ENCODE results near the gene UBASH3B.

The UBASH3B gene

DNA sequence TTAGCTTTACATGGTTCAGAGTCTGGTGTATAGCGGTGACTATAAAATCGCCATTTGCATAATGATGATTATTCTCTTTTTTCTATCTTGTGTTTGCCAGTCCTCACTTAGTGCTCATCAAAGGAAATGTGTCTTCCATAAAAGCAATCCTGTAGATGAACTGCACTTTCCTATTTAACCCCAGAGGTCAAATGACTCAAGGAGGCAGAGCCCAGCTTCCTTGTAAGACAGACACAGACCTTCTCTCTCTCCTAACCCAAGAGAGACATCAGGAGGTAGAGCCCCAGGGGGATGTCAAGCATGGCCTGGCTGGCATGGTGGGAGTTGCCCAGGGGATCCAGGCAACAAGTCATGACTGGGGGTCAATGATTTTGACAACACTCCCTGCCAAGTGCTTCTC is 135.9 kb downstream of the UBASH3B start:
- DNase-seq, result no peak

DNA sequence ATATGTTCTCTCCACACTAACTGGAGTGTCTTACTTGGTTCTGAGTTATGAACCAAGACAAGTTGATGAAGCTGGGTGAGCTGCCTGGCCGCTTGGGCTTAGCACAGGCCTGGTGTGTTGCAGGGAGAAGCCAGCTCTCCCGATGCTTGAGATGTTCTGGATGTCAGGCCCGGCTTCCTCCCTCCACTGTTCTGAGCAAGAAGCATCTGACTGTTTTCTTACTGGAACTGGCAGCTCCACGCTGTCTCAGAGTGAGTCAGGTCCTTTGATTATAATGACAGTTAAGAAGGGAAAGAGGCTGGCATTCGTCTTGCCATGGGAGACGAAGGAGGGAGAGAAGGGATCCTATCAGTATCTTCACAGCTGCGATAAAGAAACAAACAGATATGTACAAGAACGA is 136.3 kb downstream of the UBASH3B start:
- DNase-seq, result no peak

DNA sequence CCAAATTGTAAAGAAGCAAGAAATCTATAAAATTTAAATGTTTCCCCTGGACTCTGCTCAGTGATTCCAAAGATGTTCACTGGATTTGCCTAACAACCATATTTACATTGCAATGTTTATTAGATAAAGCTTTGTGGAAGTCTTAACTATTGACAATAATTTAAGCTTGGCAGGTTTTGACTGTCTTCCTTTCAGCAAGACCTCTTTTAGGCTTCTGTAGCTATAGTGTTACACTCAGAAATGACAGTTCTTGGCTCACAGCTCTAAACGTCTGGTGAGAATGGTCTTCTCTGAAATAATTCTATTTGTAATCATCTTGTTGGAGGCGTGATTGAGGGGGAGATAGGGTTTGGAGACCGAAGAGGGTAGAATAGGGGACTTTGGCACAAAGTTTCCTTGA is 138.0 kb downstream of the UBASH3B start:
- no peak for DNase-seq

DNA sequence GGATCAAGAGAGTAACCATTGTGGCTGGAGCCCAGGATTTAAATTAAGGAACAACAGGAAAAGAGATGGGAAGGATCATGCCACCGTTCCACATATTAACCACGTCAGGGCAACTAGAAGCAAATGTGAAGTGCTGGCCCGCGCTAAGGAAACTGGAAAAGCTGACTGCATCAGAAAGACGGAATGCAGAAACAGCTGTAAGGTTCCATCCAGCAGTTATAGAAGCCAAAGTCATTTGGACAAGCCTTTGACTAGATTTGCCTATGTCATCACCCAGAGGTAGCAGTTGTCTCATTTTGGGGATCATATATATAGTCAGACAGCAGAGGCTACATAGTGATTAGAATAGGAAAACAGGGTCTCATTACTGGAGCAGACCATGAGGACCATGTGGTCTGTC is 139.8 kb downstream of the UBASH3B start:
- DNase-seq, result no peak

DNA sequence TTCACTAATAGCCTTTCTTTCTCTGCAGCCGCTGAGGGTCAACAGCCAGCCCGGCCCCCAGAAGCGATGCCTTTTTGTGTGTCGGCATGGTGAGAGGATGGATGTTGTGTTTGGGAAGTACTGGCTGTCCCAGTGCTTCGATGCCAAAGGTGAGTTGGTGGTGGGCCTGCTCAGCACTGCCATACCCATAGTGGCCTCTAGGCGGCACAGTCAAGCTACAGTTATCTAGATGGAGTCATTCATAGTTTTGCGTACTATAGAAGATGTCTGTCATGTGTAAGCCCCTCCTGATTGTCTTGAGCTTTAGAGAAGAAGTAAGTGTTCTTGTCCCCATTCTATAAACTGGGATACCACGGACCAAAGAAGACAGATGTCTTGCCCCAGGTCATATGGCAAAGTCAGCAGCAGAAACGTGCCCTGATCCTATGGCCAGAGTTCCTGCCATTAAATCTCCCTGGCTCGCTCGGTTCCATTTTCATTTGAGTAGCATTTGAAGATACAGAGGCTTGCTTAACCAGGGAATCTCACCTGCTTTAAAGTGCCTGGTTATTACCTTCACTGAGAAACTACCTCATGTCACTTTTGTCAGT is 140.7 kb downstream of the UBASH3B start:
- DNase-seq, result peak; percentile 30 to 67 (median 59)

DNA sequence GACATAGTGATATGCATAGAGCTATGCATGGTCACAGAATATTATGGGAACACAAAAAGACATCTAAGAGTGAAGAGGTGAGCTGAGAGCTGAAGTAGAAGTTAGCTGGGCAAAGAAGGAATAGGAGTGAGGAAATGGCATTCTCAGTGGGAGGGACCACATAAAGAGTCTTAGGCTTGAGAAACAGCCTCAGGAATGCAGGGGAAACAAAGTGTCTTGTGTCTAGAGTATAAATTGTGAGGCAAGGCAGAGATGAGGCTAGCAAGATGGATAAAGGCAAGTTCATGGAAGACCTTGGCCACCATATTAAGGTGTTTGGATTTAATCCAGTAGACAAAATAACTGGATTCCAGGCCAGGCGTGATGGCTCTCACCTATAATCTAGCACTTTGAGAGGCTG is 142.1 kb downstream of the UBASH3B start:
- no peak for DNase-seq

DNA sequence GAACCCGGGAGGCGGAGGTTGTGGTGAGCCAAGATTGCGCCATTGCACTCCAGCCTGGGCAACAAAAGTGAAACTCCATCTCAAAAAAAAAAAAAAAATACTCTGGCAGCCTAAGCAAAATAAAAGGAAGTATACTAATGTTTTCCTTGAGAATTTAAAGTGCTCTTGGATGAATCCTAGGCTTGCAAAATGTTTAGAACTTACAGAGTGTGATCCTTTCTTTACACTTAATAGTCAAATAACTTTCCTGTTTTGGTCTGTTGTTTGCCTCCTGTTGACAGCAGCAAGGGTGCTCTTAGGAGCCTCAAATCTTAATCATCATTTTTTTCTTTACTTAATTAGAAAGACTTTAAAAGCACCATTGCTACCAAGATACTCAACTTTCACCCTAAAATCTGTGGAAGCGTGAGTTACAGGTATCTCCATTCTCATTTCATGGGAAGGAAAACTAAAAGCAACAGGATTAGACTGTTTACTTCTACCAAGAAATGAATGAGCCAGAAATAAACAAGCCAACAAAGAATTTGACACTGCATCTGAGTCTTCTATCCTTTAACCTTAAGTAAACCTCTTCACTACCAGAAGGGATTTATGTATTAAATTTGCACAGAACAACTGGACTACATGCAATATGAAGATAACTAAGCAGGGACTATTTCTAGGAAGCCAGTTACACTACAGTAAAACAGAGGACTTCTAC is 144.0 kb downstream of the UBASH3B start:
- DNase-seq, result no peak

DNA sequence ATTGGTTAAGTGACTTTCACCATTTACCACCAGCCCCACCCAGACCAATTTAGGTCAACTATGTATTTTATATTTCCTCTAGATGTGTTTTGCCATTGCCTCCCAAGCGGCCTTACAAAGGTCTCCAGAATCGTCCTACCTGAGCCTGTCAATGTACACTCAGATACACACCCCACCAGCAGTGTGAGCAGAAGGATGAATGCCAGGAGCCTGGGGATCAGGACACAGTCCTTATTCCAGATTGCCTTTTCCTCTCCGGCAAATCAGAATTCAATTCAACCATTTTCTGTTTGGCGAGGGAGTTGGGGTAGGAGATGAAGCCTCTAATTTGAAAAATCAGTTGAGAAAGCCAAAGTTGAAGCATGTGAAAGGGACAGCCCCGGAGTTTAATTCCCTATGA is 147.4 kb downstream of the UBASH3B start:
- DNase-seq, result no peak

DNA sequence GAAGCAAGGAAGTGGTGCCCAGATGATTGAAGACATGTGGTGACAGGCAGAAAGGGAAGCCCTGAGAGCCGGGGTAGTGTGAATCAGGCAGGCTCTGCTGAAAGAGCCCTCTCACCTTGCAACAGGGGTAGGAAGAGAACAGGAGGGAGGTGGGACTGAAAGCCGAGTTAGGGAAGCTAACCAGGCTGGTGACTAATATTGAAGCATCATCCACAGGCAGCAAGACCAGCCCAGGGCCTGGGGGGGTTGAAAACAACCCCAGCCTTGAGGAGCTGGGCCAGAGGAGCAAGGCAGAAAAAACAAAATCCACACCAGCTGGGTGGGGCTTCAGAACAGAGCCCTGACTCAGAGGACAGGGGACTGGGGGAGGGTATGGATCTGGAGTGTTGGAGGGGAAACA is 147.8 kb downstream of the UBASH3B start:
- DNase-seq, result no peak

DNA sequence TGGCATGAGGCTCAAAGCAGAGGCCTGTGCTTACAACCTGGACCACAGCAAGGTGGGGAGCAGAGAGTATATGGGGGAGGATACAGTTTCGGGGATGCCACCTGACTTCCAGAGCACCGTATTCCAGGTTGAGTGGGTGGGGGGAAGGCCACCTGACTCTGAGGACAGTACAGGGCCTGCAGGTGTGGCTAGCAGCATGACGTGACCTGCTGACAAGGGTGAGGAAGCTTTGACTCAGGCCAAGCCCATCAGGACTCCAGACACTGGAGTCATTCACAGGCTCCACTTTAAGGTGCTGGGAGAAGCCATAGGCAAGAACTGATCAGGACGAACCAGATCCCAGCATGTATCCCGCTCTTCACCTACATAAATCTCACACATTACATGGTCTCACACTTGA is 148.2 kb downstream of the UBASH3B start:
- no peak for DNase-seq

DNA sequence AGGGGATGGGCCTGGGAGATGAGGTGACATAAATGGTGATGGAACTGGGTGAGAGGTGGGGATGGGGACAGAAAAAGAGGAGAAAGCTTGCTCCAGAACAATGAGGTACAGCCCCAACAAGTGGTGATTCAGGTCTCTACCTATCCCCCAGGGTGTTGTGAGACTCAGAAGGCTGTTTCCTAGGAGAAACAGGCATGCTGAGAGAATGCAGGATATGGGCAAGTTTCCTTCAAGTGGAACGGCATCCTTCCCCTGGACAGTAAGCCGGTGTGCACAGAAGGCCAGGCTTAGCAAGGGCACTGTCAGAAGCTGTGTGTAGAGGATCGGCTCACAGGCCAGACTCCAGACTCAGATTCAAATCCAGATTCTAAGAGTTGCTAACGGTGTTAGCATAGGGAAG is 148.6 kb downstream of the UBASH3B start:
- DNase-seq, result no peak

DNA sequence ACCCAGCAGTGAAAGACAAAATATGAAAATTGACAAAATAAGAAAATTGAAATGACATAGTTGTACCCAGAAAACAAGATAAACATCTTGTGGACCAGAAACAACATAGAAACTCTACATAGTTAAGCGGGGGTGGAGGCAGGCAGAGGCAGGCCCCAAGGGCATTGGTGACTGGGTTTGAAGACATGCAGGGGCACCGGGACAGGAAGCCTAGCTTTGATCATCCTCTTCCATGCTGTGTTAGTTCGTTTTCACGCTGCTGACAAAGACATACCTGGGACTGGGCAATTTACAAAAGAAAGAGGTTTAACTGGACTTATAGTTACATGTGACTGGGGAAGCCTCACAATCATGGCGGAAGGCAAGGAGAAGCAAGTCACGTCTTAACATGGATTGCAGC is 149.3 kb downstream of the UBASH3B start:
- no peak for DNase-seq

DNA sequence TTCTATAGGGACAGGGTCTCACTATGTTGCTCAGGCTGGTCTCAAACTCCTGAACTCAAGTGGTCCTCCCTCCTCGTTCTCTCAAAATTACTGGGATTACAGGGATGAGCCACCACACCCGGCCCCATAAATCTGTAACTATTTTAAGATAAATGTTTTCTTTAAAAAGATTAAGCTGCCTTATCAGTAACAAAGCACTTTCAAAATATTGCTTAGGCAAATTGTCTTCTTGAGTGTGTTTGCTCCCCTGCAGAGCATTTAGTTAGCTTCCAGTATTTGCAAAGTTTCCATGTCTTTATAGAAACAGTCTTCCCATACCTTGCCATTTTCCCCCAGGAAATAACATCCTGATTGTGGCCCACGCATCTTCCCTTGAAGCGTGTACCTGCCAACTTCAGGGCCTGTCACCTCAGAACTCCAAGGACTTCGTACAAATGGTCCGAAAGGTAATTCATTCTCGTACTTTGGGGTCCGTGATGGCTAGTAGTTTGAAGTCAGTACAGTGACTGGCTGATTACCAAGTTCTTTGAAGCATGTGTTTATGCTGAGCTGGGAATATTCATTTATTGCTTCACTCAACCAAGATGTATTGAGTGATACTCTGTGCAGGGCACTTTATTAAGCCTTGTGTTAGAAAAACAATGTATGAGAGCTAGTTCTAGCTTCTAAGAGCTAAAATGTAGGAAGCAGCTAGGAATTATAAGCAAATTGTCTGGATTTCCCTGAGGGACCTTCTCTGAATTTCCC is 152.4 kb downstream of the UBASH3B start:
- no peak for DNase-seq

DNA sequence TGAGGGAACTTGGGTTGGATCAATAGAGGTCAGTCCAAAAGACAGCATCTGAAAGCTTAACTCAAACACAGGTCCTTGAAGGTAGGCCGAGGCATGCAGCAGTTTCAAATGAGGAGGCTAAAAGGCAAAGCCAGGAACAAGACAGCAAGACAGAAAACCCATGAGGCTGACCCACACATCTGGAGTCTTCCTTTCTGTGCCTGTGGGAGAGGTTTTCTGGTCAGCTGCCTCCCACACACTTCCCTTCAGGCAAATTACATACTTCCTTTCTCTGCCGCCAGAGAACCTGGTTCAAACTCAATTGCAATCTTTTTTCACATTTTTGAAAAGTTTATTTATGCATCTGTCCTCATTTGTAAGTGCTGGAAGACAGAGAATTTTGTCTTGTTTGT is 153.0 kb downstream of the UBASH3B start:
- no peak for DNase-seq

DNA sequence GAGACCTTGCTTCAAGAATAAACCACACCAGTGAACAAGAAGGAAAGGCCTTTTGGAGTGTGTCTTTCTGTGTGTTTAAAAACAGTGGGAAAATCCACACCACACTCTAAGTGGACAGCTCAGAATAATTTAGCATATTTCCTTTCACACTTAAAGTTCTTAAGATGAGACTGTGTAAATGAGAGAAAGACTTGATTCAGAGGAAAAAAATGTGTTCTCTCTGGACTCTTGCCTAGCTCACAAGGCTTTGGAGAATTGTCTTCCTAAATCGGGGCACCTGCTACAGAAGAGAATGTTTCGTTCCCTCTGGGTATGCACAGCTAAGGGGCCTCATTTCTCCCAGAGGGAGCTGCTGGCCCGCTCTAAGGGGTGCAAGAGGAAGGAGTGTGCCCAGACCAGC is 154.3 kb downstream of the UBASH3B start:
- no peak for DNase-seq

DNA sequence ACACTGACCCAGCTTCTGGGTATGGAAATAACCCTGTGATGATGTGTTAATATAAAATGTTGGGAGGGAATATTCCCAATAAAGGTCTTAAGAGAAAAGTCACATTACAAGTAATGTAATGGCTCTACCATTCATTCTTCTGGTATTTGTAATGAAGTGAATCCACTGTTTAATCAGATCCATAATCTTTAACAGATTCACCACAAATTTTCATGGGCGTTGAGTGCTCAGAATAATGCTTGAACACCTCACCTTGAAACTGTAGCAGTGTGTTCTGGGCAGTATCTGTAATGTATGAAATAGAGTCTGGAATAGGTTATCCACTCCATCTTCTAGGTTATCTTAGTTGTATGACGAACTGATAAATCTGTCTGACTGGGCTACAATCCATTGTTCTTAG is 156.2 kb downstream of the UBASH3B start:
- DNase-seq, result no peak

DNA sequence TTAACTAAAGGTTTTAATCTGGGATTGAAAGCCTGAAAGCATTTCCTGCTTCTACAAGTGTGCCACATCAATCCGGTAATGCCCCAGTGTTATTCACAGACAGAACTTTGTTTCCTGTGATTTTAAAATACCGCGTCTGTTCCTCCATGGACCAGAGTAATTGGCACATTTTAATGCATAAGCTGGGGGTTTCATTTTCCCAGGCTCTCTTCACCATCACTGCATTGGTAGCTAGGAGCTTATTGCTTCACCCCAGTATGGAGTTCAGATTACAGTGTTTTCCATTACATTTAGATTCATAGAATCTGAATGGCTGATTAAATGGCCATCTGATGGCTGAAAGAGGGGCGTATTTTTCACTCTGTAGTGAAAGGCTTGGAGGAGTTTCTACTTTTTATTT is 157.1 kb downstream of the UBASH3B start:
- DNase-seq, result no peak

DNA sequence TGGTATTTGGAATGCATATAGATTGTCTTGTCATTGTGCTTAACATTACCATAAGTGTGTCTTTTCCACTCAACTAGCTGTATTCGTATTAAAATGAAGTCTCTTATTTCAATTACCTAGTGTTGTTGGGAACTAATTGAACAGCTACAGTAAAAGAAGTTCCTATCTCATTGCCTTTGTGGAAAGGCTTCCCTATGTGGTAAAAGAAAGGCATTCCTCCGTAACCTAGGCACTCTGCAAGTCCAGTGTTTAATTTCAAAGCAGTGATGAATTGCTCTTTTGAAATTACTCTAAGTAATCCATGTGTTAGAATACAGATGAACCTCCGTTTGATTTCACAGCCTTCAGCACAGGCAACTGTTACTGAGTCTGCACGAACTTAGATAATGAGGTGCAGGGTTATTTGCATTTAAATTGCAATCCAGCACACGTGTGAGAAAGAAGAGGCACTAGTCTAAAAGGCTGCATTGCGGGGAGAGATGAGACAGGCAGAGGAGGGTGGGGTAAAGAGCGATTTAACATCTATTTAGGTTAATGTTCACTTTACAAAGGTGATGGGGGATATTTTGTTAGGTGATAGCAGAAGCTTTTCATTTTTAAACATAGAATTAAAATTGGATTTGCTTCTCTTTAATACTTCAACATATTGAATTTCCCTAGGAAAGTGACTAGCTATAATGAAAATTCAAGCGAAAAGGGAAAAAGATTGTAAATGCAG is 157.8 kb downstream of the UBASH3B start:
- DNase-seq, result no peak

DNA sequence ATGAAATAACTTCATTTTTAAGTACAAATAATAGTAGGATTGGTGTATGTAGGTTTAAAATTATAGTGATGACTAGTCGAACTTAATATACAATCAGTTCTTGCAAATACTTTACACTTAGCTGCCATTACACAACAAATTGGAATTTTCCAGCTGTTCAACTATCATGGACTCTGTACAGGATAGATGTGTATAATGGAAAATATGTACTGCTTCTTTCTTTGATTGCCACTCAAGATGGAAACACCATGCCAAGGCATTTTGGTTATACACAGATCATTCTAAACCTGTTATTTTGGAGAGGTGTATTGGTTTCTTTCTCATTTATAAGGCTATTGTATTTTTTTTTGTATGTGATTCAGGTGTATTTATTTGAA is 158.4 kb downstream of the UBASH3B start:
- no peak for DNase-seq

DNA sequence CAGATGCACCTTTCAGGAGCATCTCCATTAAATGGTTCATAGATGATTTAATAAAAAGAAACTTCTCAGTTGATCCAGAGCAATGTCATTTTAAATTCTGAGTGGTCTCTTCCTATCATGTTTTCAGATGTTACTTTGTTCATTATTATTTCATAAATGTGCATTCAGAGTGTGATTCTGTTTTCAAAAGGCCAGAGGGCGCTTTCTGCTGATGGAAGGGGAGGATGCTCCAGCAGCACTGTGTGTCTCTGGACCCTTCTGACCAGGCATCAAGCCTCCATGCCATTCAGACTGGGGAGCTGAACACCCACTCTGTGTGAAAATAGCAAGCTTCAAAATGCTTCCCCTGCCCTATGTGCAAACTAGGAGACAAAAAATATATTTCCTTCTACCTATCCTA is 158.9 kb downstream of the UBASH3B start:
- no peak for DNase-seq

DNA sequence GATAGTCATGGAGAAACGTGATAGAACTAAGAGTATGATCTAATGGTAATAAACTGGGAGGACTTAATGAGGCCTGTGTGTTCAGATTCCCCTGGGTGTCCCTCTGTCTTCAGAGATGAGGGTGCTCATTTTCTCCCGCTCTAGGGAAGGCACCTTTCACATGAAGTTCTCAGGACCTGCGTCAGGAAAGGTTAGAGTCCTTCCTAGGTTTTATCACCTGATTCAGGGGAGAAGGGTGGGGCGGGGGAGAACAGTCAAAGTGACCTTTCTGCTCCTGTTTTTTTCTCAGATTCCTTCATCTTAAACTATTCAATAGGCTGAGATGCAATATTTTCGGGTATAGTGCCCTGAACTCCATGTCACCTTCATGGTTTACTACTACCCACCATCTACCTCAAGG is 160.4 kb downstream of the UBASH3B start:
- no peak for DNase-seq

DNA sequence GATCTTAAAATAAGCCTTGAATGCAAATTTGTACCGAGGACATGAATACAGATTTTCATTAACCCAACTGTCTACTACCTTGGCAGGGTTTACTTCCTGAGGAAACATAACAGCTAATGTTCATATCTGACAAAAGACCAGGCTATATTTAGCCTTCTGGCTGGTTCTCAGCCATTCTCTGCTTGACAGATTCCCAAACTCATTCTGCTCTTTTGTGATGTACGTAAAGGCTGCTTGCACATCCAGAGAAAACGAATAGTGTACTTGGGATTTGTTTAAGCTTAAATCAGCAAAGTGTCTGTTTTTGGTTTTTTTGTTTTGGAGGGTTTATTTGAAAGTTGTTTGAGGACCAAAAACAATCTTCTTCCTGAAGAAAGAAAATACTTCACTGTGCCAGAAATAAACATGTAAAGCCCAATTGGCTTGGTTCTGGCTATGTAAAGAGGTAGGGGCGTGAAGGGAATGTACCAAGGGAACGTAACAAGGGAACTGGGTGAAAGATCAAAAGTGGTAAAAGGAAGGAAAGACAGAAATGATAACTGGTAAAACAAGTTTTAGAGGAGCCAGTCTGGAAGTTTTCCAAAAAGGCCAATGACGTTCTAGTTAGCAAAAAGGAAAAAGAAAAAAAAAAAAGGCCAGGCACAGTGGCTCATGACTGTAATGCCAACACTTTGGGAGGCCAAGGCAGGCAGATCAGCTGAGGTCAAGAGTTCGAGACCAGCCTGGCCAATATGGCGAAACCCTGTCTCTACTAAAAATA is 161.4 kb downstream of the UBASH3B start:
- no peak for DNase-seq

DNA sequence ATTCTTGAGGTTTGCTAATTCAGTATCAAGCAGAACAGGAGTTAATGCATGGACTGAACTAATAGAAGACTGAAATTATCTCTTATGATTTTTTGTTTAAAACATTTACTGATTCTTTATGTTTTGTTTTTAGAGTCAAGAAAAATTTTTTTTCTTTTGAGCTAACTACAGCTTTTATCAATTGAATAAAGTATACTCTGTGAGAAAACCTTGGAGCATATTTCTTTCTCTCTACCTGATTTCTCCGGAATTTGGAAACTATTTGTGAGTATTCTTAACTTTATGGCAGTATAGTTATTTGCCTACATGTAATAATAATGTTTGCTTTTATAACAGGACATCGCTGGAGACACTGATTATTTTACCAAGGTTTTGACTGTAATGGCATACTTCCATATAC is 164.6 kb downstream of the UBASH3B start:
- no peak for DNase-seq
